ENCODE measurements around the gene CELF5. TPM values are rescaled to one million over a fixed set of nuclear protein-coding genes. Genes with fewer than 3 reads are reported as not detected.
A peak's percentile ranks its signal among the peaks of the same experiment; 100 is the strongest.

CELF5 gene
- total RNA-seq, 2 experiments from 2014 or later = 0.13 TPM; not detected in 1

DNA sequence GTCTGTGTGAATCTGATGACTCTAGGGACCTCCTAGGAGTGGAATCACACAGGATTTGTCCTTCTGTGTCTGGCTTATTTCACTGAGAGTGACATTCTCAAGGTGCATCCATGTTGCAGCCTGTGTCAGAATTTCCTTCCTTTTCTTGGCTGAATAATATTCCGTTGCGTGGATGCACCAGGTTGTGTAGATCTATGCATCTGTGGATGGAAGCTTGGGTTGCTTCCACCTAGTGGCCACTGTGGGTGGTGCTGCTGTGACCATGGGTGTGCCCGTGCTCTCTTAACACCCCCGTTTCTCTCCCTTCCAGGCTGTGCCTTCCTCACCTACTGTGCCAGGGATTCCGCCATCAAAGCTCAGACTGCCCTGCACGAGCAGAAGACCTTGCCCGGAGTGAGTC, 26.2 kb downstream of the CELF5 start:
- Histone ChIP-seq H3K9me2 (ENCODE audit: insufficient read depth, low read length) (no peaks in the 10 kb centered on the region), H2AFZ (ENCODE audit: low read length) (no peak overlapping the region), H3K9me3 (ENCODE audit: low read length) (no peaks in the 10 kb centered on the region), H4K20me1 (ENCODE audit: insufficient read depth, low read length) (no peaks in the 10 kb centered on the region), H3K36me3 (ENCODE audit: insufficient read depth, low read length) (no peaks in the 10 kb centered on the region), H3K4me3 (ENCODE audit: low read depth, low read length, poor library complexity, severe bottlenecking) (no peak overlapping the region), H3K4me1 (ENCODE audit: insufficient read depth, low read length, poor library complexity, severe bottlenecking) (no peaks in the 10 kb centered on the region), H3K27ac (ENCODE audit: low read depth, low read length, poor library complexity, severe bottlenecking) (no peak overlapping the region), H3K4me2 (ENCODE audit: low read length) (no peak overlapping the region), H3K79me2 (ENCODE audit: insufficient read depth, low read depth, low read length) (no peaks in the 10 kb centered on the region)
- DNase-seq (ENCODE audit: low spot score) = peak; percentile 46
- no TSS peak for BruUV-seq (replicated peaks)
- intact Hi-C loops (cut with micrococcal nuclease; ENCODE audit: unreplicated experiment) = no loop called here
- ChIA-PET POLR2A (no interaction called here), CTCF (ENCODE audit: unreplicated experiment) (no interaction called here)
- TF ChIP-seq EZH2phosphoT487 (IDR thresholded peaks at IDR 0.05; ENCODE audit: borderline replicate concordance, low read depth, low read length) = no peak
- TF ChIP-seq, protein P1, sequence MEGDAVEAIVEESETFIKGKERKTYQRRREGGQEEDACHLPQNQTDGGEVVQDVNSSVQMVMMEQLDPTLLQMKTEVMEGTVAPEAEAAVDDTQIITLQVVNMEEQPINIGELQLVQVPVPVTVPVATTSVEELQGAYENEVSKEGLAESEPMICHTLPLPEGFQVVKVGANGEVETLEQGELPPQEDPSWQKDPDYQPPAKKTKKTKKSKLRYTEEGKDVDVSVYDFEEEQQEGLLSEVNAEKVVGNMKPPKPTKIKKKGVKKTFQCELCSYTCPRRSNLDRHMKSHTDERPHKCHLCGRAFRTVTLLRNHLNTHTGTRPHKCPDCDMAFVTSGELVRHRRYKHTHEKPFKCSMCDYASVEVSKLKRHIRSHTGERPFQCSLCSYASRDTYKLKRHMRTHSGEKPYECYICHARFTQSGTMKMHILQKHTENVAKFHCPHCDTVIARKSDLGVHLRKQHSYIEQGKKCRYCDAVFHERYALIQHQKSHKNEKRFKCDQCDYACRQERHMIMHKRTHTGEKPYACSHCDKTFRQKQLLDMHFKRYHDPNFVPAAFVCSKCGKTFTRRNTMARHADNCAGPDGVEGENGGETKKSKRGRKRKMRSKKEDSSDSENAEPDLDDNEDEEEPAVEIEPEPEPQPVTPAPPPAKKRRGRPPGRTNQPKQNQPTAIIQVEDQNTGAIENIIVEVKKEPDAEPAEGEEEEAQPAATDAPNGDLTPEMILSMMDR (conservative IDR thresholded peaks at IDR 0.05; ENCODE audit: low read length) = peak; percentile 77

DNA sequence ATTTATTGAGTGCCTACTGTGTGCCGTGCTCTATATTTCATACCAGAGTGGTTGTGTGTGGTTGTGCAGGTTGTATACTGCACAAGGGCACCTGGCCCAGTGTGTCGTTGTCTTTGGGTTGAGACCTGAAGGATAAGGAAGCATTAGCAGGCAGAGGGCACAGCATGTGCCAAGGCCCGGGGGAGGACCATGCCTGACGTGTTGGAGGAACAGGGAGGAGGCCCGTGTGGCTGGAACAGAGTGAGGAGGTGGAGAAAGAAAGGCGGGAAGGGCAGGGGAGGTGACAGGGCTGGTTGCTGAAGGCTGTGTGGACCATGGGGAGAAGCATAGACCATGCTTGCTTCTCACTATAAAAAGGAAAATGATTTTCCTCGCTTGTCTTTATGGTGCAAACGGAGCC, 26.8 kb downstream of the CELF5 start:
- H3K79me2 ChIP-seq (ENCODE audit: insufficient read depth, low read depth, low read length) = no peaks in the 10 kb centered on the region
- no peaks in the 10 kb centered on the region for H3K36me3 ChIP-seq (ENCODE audit: insufficient read depth, low read length)
- BruUV-seq (replicated peaks) = no TSS peak
- H2AFZ ChIP-seq (ENCODE audit: low read length) = no peak overlapping the region
- H3K27ac ChIP-seq (ENCODE audit: low read depth, low read length, poor library complexity, severe bottlenecking) = no peak overlapping the region
- H3K9me3 ChIP-seq (ENCODE audit: low read length) = no peaks in the 10 kb centered on the region
- intact Hi-C loops (cut with micrococcal nuclease; ENCODE audit: unreplicated experiment) = no loop called here
- H3K9me2 ChIP-seq (ENCODE audit: insufficient read depth, low read length) = no peaks in the 10 kb centered on the region
- ChIA-PET CTCF (ENCODE audit: unreplicated experiment) (no interaction called here), POLR2A (no interaction called here)
- no peaks in the 10 kb centered on the region for H4K20me1 ChIP-seq (ENCODE audit: insufficient read depth, low read length)
- TF ChIP-seq, protein P1 (conservative IDR thresholded peaks at IDR 0.05; ENCODE audit: low read length) = no peak
- no peak for TF ChIP-seq EZH2phosphoT487 (IDR thresholded peaks at IDR 0.05; ENCODE audit: borderline replicate concordance, low read depth, low read length)
- no peak overlapping the region for H3K4me2 ChIP-seq (ENCODE audit: low read length)
- DNase-seq (ENCODE audit: low spot score) = no peak
- no peaks in the 10 kb centered on the region for H3K4me1 ChIP-seq (ENCODE audit: insufficient read depth, low read length, poor library complexity, severe bottlenecking)
- no peak overlapping the region for H3K4me3 ChIP-seq (ENCODE audit: low read depth, low read length, poor library complexity, severe bottlenecking)

DNA sequence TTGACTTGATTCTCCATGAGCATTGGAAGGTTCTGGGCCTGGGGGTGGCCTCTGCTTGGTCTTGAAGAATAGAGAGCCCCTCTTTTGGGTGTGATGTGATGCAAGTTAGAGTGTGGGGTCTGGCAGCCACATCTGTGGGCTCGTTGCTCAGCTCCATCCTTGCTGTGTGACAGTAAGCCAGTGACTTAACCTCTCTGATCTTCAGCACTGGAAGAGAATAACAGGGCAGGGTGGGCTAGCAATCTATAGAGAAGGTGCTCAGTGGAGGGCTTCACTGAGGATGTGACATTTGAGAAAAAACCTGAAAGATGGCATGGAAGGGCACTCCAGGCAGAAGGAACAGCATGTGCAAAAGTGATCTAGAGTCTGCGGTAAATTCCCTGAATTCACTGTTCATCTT, 28.2 kb downstream of the CELF5 start:
- Histone ChIP-seq H3K9me2 (ENCODE audit: insufficient read depth, low read length) (no peaks in the 10 kb centered on the region), H3K27ac (ENCODE audit: low read depth, low read length, poor library complexity, severe bottlenecking) (no peak overlapping the region), H3K4me1 (ENCODE audit: insufficient read depth, low read length, poor library complexity, severe bottlenecking) (no peaks in the 10 kb centered on the region), H4K20me1 (ENCODE audit: insufficient read depth, low read length) (no peaks in the 10 kb centered on the region), H3K9me3 (ENCODE audit: low read length) (no peaks in the 10 kb centered on the region), H3K4me2 (ENCODE audit: low read length) (no peak overlapping the region), H3K4me3 (ENCODE audit: low read depth, low read length, poor library complexity, severe bottlenecking) (no peak overlapping the region), H2AFZ (ENCODE audit: low read length) (no peak overlapping the region), H3K79me2 (ENCODE audit: insufficient read depth, low read depth, low read length) (no peaks in the 10 kb centered on the region), H3K36me3 (ENCODE audit: insufficient read depth, low read length) (no peaks in the 10 kb centered on the region)
- ChIA-PET CTCF (ENCODE audit: unreplicated experiment) (no interaction called here), POLR2A (no interaction called here)
- BruUV-seq (replicated peaks) = no TSS peak
- intact Hi-C loops (cut with micrococcal nuclease; ENCODE audit: unreplicated experiment) = no loop called here
- no peak for DNase-seq (ENCODE audit: low spot score)
- TF ChIP-seq EZH2phosphoT487 (IDR thresholded peaks at IDR 0.05; ENCODE audit: borderline replicate concordance, low read depth, low read length) = no peak
- TF ChIP-seq, protein P1 (conservative IDR thresholded peaks at IDR 0.05; ENCODE audit: low read length) = no peak

Data from OCI-LY7 (cell line).